PFSK-1 (cell line): ENCODE results near the gene TMEM132D.

Experiments
- SIN3A ChIP-seq: IDR thresholded peaks from 2 replicates; pipeline ENCODE4 v1.6.1; 2012; ENCODE audit warnings: mild to moderate bottlenecking, low read length, moderate library complexity, borderline replicate concordance; ENCODE audit not compliant: insufficient read depth
- TAF1 ChIP-seq: IDR thresholded peaks from 2 replicates; pipeline ENCODE4 v1.6.1; 2012; ENCODE audit warnings: low read length, control low read depth, borderline replicate concordance; ENCODE audit not compliant: insufficient read depth
- TF ChIP-seq, protein P1 (sequence below), 2 experiments: IDR thresholded peaks; 2 replicates each; pipeline versions ENCODE4 v1.6.1 to v1.8.0; 2011 to 2012; ENCODE audit warnings: low read depth in 2 of 2, low read length in 2 of 2, control low read depth in 1 of 2, inconsistent platforms in 1 of 2, mild to moderate bottlenecking in 1 of 2, moderate library complexity in 1 of 2; ENCODE audit not compliant: insufficient read depth in 1 of 2

- TF ChIP-seq, protein P1, sequence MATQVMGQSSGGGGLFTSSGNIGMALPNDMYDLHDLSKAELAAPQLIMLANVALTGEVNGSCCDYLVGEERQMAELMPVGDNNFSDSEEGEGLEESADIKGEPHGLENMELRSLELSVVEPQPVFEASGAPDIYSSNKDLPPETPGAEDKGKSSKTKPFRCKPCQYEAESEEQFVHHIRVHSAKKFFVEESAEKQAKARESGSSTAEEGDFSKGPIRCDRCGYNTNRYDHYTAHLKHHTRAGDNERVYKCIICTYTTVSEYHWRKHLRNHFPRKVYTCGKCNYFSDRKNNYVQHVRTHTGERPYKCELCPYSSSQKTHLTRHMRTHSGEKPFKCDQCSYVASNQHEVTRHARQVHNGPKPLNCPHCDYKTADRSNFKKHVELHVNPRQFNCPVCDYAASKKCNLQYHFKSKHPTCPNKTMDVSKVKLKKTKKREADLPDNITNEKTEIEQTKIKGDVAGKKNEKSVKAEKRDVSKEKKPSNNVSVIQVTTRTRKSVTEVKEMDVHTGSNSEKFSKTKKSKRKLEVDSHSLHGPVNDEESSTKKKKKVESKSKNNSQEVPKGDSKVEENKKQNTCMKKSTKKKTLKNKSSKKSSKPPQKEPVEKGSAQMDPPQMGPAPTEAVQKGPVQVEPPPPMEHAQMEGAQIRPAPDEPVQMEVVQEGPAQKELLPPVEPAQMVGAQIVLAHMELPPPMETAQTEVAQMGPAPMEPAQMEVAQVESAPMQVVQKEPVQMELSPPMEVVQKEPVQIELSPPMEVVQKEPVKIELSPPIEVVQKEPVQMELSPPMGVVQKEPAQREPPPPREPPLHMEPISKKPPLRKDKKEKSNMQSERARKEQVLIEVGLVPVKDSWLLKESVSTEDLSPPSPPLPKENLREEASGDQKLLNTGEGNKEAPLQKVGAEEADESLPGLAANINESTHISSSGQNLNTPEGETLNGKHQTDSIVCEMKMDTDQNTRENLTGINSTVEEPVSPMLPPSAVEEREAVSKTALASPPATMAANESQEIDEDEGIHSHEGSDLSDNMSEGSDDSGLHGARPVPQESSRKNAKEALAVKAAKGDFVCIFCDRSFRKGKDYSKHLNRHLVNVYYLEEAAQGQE (IDR thresholded peaks at IDR 0.05; ENCODE audit: insufficient read depth in 1 of 2, low read depth in 2 of 2, low read length in 2 of 2): no peak
- TF ChIP-seq TAF1 (no peak), SIN3A (no peak)
Measured at GRCh38 chr12:129163461-129163860, 740.4 kb downstream of the TMEM132D start.
